ENCODE measurements around the gene LENG1. TPM values are rescaled to one million over a fixed set of nuclear protein-coding genes. Genes with fewer than 3 reads are reported as not detected.

Gene LENG1
- total RNA-seq, 2 donors from 2014 or later: 2.8 to 3.8 TPM

DNA sequence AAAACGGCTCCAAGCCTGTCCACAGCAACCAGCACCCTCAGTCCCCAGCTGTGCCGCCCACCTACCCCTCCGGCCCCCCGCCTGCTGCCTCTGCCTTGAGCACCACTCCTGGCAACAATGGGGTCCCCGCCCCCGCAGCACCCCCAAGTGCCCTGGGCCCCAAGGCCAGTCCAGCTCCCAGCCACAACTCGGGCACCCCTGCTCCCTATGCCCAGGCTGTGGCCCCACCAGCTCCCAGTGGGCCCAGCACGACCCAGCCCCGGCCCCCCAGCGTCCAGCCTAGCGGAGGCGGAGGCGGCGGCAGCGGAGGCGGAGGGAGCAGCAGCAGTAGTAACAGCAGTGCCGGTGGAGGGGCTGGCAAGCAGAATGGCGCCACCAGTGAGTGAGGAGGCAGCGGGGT lies 11.4 kb downstream of the LENG1 start:
- peaks cover 95% of the 10 kb centered on the region for H3K36me3 Mint-ChIP-seq (ENCODE audit: low read depth)
- H3K27ac Mint-ChIP-seq: no peak overlapping the region
- no peak overlapping the region for H3K4me3 Mint-ChIP-seq
- H3K27me3 Mint-ChIP-seq: no peaks in the 10 kb centered on the region
- ATAC-seq (replicated peaks): no peak
- H3K4me1 Mint-ChIP-seq: peaks cover 10% of the 10 kb centered on the region
- no peaks in the 10 kb centered on the region for H3K9me3 Mint-ChIP-seq

DNA sequence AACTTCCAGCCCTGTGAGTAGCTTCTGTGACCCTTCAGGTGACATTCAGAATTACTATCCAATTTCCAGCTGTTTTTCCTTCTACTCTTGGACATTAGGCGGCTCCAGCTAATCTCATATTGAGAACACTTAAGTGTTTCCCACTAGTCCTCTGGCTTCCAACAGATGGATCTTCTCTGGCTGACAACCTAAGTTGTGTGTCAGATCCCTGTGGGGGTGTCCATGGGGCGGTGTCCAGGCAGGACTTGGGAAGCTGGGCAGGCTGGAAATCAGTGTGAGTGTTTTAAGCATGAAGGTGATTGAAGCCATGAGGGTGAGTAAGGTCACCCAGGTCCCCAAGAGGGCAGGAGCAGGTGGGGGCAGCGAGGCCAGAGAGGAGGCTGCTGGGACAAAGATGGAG lies 11.8 kb downstream of the LENG1 start:
- H3K36me3 Mint-ChIP-seq (ENCODE audit: low read depth): peaks cover 95% of the 10 kb centered on the region
- no peaks in the 10 kb centered on the region for H3K27me3 Mint-ChIP-seq
- ATAC-seq (replicated peaks): no peak
- no peak overlapping the region for H3K27ac Mint-ChIP-seq
- peaks cover 10% of the 10 kb centered on the region for H3K4me1 Mint-ChIP-seq
- H3K9me3 Mint-ChIP-seq: no peaks in the 10 kb centered on the region
- no peak overlapping the region for H3K4me3 Mint-ChIP-seq

DNA sequence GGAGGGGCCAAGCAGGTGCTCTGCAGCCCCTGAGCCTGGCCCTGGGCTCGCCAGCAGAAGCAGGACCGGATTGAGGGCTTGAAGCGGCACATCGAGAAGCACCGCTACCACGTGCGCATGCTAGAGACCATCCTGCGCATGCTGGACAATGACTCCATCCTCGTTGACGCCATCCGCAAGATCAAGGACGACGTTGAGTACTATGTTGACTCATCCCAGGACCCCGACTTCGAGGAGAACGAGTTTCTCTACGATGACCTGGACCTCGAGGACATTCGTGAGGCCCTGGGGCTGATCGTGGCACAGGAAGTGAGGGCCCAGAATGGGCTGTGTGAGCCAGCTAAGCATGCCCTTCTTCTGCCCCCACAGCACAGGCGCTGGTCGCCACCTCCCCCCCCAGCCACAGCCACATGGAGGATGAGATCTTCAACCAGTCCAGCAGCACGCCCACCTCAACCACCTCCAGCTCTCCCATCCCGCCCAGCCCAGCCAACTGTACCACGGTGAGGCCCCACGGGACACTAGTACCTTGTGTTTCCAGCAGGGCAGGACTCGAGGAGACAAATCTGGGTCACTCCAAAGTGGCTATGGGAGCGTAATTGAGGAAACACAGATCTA lies 13.9 kb downstream of the LENG1 start:
- H3K9me3 Mint-ChIP-seq: no peaks in the 10 kb centered on the region
- H3K36me3 Mint-ChIP-seq (ENCODE audit: low read depth): peaks cover 89% of the 10 kb centered on the region
- ATAC-seq (replicated peaks): no peak
- H3K27ac Mint-ChIP-seq: no peak overlapping the region
- no peaks in the 10 kb centered on the region for H3K27me3 Mint-ChIP-seq
- H3K4me1 Mint-ChIP-seq: peaks cover 18% of the 10 kb centered on the region
- H3K4me3 Mint-ChIP-seq: no peak overlapping the region

DNA sequence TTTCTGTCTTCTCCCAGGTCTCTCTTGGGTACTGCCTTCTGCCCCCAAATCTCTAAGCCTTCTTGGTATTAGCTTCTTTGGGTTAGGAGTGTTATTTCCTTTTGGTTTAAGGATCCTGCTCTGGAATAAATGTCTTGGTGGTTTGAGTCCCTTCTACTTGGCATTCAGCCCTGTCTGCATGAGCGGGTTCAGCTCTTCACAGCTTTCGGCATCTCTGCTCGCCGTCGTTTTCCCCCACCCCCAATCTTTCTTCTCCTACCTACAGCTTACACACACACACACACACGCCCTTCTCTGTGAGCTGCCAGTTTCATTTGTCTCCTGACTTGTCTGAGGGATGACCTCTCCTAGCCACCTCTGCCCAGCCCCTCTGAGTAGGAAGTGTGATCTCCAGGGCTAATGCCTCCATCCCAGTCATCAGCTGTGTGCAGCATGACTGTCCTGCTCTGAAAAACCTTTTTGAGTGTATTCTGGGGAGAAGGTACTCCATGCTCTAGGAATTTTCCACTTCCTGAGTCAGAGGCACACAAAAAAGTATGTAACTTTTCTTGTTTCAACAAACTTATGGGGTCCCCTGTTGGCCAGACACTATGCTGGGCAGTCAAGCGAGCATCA lies 17.2 kb downstream of the LENG1 start:
- H3K27me3 Mint-ChIP-seq: no peaks in the 10 kb centered on the region
- ATAC-seq (replicated peaks): no peak
- H3K36me3 Mint-ChIP-seq (ENCODE audit: low read depth): peaks cover 87% of the 10 kb centered on the region
- no peak overlapping the region for H3K27ac Mint-ChIP-seq
- H3K4me3 Mint-ChIP-seq: no peak overlapping the region
- H3K9me3 Mint-ChIP-seq: no peaks in the 10 kb centered on the region
- peaks cover 20% of the 10 kb centered on the region for H3K4me1 Mint-ChIP-seq

DNA sequence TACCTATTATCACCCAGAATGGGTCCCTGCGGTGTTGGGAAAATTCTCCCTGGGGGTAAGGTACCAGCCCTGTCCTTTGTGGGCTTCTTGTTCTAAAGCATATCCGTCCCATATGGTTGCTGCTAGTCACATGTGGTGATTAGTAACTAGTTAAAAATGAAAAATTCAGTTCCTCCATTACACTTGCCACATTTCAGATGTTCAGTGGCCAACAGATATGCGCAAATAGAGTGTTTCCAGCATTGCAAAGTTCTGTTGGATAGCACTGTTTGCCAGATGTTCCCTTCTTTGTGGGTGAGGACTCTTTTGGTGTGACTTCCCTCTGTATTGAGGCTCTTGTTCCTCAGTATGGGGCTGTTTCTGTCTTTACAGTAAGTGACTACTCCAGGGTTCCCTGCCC lies 18.2 kb downstream of the LENG1 start:
- Mint-ChIP-seq H3K27me3 (no peaks in the 10 kb centered on the region), H3K9me3 (no peaks in the 10 kb centered on the region), H3K4me1 (peaks cover 21% of the 10 kb centered on the region), H3K27ac (no peak overlapping the region), H3K4me3 (no peak overlapping the region), H3K36me3 (ENCODE audit: low read depth) (peaks cover 81% of the 10 kb centered on the region)
- ATAC-seq (replicated peaks): no peak

DNA sequence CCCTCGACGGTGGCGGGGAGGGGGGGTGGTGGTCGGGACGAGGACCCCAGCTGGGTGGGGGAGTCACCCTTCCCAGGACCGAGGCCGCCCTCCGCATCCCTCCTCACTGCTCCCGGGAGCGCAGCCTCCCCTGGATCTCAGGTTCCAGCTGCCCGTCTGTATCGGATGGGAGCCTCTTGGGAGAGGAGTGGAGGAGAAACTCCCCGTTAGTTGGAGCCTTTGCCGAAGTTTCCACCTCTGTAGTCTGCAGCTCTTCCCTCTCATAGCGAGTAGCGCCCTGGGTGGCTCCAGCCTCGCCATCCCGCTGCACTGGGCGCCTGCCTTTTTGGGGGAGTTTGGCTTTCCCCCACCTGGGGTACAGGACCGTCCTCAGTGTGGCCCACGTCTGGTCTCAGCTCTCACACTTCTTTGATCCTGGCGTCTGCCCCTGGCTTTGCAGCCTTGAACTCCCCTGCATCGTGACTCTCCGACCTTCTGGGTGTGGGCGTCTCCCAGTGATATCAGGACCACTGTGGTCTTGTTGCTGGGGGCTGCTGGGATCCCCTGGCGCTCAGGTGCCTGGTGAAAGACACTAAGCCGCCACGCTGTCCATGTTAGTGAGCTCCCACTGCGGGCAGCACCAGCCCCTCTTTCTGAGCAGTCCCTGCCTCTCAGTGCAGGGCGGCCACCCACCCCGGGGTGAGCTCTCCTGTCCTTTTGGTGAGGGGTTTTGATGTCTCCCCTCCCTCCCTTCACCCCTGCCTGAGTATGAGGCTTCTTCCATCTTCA lies 20.8 kb downstream of the LENG1 start:
- Mint-ChIP-seq H3K4me1 (peaks cover 21% of the 10 kb centered on the region), H3K36me3 (ENCODE audit: low read depth) (peaks cover 55% of the 10 kb centered on the region), H3K9me3 (no peaks in the 10 kb centered on the region), H3K27ac (peak overlapping the region; percentile 95), H3K27me3 (no peaks in the 10 kb centered on the region), H3K4me3 (peak overlapping the region; percentile 91)
- ATAC-seq (replicated peaks): no peak

DNA sequence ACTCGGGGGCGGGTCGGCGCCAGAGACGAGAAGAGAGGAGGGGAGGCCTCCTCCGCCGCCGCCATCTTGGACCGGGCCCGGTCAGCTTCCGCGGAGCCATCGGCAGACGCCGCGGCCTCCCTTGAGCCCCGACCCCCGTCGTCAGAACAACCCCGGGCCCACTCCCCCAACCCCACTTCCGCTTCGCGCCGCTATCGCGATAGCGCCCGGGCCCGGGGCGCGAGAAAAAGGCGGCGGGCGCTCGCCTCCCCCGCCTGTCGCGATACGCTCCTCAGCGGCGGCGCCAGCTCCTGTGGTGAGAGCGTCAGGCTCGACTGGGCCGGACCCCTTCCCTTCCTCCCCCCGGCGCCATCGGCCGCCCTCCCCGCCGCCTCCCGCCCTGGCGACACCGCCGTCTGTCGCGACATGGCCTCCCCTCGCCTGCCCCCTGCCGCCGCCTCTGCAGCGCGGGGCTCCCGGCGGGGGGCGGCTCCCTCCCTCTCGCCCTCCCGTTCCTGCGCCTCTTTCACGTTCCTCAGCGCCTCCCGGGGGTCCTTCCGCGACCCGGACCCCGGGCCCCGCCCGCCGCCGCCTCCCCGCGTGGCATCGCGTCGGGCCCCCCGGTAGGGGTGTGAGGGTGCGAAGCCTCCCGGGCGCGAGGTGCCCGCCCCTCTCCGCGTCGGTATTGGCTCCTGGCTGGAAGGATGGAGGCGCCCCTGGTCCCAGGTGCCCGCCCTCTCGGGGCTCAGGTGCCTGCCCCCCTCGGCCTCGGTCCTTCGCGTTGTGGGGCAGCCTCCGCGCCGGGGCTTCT lies 21.6 kb downstream of the LENG1 start, which contains the start of gene CNOT3:
CNOT3 (plus strand) TSS at position 64 of the 790 bp plus-strand sequence. CDS start 5,217 bp downstream, outside the sequence.
- Mint-ChIP-seq H3K36me3 (ENCODE audit: low read depth) (peaks cover 47% of the 10 kb centered on the region), H3K9me3 (no peaks in the 10 kb centered on the region), H3K27me3 (no peaks in the 10 kb centered on the region), H3K27ac (peak within 1 kb of the TSS; percentile 95), H3K4me3 (peak within 1 kb of the TSS; percentile 91), H3K4me1 (peaks cover 21% of the 10 kb centered on the region)
- no peak for ATAC-seq (replicated peaks)

DNA sequence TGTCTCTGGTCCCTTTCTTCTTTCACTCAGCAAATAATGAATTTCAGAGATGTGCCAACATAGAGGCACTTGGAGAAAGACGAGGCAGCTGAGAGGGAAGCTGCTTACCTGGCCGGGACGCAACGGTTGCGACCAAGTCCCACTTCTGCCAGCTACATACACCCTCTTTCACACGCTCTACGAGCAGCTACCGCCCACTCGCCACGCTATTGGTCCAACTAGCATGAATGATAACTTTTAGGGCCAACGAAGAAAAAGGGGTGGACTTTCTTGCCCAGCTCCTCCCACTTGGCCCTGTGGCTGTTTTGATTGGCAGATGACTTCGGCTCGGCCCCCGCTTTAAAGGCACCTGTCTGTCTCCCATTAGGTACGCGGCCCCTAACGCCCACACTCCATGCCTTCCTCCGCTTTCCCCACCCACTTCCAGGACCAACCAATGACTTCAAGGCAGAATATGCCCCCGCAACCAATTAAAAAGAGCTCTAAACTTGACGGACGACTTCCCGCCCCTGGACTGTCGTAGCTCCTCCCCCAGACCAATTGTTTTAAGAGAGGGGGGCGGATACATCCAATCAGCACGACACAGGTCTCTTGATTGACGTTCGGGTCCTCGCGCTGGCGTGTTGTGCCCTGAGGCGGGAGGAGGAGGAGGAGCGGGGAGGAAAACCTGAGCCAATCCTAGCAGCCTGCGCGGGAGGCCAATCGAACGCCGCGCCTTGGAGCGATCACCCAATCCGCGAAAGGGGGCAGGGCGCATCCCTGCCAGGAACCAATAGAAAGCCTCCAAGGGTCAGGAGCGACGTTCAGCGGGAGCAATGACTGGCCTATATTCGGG lies 22.4 kb downstream of the LENG1 start:
- Mint-ChIP-seq H3K9me3 (no peaks in the 10 kb centered on the region), H3K4me1 (peaks cover 20% of the 10 kb centered on the region), H3K4me3 (peak overlapping the region; percentile 87), H3K36me3 (ENCODE audit: low read depth) (peaks cover 39% of the 10 kb centered on the region), H3K27ac (peak overlapping the region; percentile 70), H3K27me3 (no peaks in the 10 kb centered on the region)
- ATAC-seq (replicated peaks): peak; percentile 88

DNA sequence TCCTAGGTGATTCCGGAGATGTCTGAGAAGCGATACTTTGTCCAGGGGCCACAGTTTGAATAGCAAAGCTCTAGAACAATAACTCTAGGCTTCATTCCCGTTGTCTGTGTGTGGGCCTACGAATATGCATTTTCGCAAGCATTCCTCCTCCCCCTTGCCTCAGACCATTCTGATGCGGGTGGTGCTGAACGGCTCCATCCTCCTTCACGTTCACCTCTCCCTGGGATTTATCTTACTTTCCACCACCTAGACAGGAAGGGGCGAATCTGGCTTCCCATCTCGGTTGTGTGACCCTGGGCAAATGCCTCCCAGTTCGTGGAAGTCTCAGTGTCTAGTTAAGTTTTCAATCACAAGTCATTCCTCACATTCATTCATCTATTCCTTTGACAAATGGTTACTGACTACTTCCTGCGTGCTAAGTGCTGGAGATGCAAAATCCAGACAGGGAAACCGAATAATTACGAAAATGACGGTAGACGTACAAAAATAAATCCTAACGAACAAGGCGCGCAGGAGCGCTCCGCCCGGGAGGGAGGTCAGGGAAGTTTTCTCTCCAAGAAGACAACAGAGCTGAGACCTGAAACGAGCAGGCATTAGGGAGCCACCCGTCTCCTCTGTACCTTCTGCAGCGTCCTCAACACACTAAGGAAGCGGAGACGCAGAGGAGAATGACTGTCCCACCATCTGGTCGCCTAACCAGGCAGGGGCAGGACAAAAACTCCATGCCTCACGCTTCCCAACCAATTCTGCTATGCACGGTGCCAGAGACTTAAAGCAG lies 23.2 kb downstream of the LENG1 start:
- ATAC-seq (replicated peaks): no peak

DNA sequence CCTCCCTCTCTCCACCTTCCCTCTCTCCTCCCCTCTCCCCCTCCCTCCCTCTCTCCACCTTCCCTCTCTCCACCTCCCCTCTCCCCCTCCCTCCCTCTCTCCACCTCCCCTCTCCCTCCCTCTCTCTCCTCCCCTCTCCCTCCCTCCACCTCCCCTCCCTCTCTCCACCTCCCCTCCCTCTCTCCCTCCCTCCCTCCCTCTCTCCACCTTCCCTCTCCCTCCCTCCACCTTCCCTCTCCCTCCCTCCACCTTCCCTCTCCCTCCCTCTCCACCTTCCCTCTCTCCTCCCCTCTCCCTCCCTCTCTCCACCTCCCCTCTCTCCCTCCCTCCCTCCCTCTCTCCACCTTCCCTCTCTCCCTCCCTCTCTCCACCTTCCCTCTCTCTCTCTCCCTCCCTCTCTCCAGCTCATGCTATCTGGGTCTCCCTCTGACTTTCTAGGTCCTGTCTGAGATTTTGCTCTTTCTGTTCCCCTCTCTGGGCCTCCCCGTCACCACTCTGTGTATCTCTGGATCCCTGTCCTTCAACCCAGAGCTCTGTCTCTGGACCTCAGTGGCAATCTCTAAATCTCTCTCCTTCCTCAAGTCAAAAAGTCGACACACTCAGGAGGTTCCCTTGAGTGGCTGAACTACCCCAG lies 25.4 kb downstream of the LENG1 start:
- no peaks in the 10 kb centered on the region for H3K27me3 Mint-ChIP-seq
- no peaks in the 10 kb centered on the region for H3K9me3 Mint-ChIP-seq
- no peak overlapping the region for H3K4me3 Mint-ChIP-seq
- H3K36me3 Mint-ChIP-seq (ENCODE audit: low read depth): peaks cover 40% of the 10 kb centered on the region
- ATAC-seq (replicated peaks): no peak
- no peak overlapping the region for H3K27ac Mint-ChIP-seq
- peaks cover 7% of the 10 kb centered on the region for H3K4me1 Mint-ChIP-seq

More for the DNA sequence above, 23.2 kb downstream of the LENG1 start:
- Mint-ChIP-seq H3K36me3 (ENCODE audit: low read depth) (peaks cover 38% of the 10 kb centered on the region), H3K4me1 (peaks cover 15% of the 10 kb centered on the region), H3K4me3 (peak overlapping the region; percentile 87), H3K27me3 (no peaks in the 10 kb centered on the region), H3K27ac (peak overlapping the region; percentile 70), H3K9me3 (no peaks in the 10 kb centered on the region)

DNA sequence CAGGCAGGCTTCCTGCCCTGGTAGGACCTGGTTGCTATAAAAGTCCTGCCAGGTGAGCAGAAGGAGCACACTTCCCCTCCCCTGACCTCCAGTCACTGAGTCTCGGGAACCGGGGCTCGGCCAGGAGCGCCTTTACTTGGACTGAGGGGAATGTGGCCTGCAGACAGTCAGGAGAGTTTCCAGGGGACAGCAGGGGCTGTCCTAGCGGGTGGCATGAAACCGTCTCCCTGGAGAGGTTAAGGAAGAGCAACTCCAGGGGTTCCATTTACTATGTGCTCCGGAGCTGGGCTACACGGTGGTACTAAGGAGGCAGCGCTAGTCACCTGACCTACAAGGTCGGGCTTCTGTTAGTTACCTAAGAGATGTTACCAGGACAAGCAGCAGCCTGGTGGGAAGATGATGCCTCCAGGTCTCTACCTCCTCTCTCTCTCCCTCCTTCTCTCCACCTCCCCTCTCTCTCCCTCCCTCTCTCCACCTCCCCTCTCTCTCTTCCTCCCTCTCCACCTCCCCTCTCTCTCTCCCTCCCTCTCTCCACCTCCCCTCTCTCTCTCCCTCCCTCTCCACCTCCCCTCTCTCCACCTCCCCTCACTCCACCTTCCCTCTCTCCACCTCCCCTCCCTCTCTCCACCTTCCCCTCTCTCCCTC lies 26.1 kb downstream of the LENG1 start:
- Mint-ChIP-seq H3K4me1 (peaks cover 5% of the 10 kb centered on the region), H3K36me3 (ENCODE audit: low read depth) (peaks cover 40% of the 10 kb centered on the region), H3K27ac (no peak overlapping the region), H3K4me3 (no peak overlapping the region), H3K27me3 (no peaks in the 10 kb centered on the region), H3K9me3 (no peaks in the 10 kb centered on the region)
- ATAC-seq (replicated peaks): no peak

DNA sequence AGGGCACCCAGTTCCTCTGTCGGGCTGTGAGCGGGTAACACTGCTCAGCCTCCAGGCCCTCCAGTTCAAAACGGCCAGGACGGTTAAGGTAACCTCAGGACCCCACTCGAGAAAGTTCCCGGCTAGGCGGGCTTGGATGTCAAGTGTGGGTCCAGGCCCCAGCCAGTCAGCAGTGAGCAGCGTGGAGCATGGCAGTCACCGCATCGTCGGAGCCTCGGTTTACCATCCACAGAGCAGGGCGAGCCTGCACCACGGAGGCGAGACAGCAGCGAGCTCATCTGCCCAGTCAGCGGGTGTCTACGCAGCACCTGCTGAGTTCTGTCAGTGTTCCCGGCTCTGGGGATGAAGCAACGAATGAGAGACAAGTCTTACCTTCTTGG lies 29.9 kb downstream of the LENG1 start:
- H3K4me3 Mint-ChIP-seq: no peak overlapping the region
- H3K27ac Mint-ChIP-seq: no peak overlapping the region
- no peak for ATAC-seq (replicated peaks)
- no peaks in the 10 kb centered on the region for H3K27me3 Mint-ChIP-seq
- H3K4me1 Mint-ChIP-seq: no peaks in the 10 kb centered on the region
- peaks cover 67% of the 10 kb centered on the region for H3K36me3 Mint-ChIP-seq (ENCODE audit: low read depth)
- no peaks in the 10 kb centered on the region for H3K9me3 Mint-ChIP-seq
